ENCODE measurements around the gene PALLD. TPM values are rescaled to one million over a fixed set of nuclear protein-coding genes. Genes with fewer than 3 reads are reported as not detected.

The PALLD gene
- total RNA-seq, 1 experiment from 2014 or later = 23.7 TPM

DNA sequence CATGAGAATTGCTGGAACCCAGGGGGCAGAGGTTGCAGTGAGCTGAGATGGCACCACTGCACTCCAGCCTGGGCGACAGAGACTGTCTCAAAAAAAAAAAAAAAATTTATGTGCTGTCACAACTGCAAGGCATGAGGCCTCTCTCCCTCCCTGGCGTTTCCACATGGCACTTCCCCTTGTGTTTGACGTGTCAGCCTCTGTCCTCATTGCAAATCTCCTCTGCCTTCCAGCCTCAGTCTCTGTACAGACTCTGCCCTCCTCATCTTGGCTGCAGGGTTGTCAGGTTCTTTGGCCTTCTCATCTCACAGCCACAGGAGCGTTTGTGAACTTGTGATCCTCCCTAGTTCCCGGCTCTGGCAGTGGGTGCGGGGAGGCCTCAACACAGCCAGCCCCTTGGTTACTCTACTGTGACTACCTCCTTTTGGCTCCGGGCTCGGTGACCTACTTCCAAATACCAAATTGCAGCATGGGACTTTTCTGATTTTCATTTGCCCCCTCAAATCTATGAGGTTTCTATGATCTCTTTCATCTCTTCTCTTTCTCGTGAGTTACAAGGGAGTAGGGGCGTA is 263.2 kb downstream of the PALLD start:
- ATAC-seq = no peak
- ChIA-PET POLR2A (no interaction called here), CTCF (no interaction called here)
- H3K9me3 Mint-ChIP-seq = no peaks in the 10 kb centered on the region
- no peak for DNase-seq (ENCODE audit: low spot score)
- H3K4me1 Mint-ChIP-seq = no peaks in the 10 kb centered on the region
- H3K4me3 Mint-ChIP-seq = no peak overlapping the region
- no peaks in the 10 kb centered on the region for H3K36me3 Mint-ChIP-seq
- no peaks in the 10 kb centered on the region for H3K27me3 Mint-ChIP-seq (ENCODE audit: low read depth)
- TF ChIP-seq E2F4 (CRISPR knock-in tag; IDR thresholded peaks at IDR 0.05; ENCODE audit: borderline replicate concordance, low read depth) (no peak), JAZF1 (CRISPR knock-in tag; IDR thresholded peaks at IDR 0.05) (no peak), TEAD4 (CRISPR knock-in tag; IDR thresholded peaks at IDR 0.05) (no peak), TEAD1 (CRISPR knock-in tag; IDR thresholded peaks at IDR 0.05) (no peak), MAX (CRISPR knock-in tag; IDR thresholded peaks at IDR 0.05) (no peak), SOX15 (CRISPR knock-in tag; IDR thresholded peaks at IDR 0.05) (no peak), ZNF396 (CRISPR knock-in tag; IDR thresholded peaks at IDR 0.05; ENCODE audit: borderline replicate concordance) (no peak), FOXP1 (CRISPR knock-in tag; IDR thresholded peaks at IDR 0.05; ENCODE audit: borderline replicate concordance) (no peak), RORB (CRISPR knock-in tag; IDR thresholded peaks at IDR 0.05) (no peak), GTF2I (CRISPR knock-in tag; conservative IDR thresholded peaks at IDR 0.05) (no peak), CDX4 (CRISPR knock-in tag; IDR thresholded peaks at IDR 0.05; ENCODE audit: borderline replicate concordance) (no peak), SMAD3 (CRISPR knock-in tag; IDR thresholded peaks at IDR 0.05; ENCODE audit: borderline replicate concordance) (no peak), NR3C1 (CRISPR knock-in tag; conservative IDR thresholded peaks at IDR 0.05; ENCODE audit: low read depth) (no peak), NFE2L1 (CRISPR knock-in tag; IDR thresholded peaks at IDR 0.05) (no peak), E2F5 (CRISPR knock-in tag; IDR thresholded peaks at IDR 0.05) (no peak)
- TF ChIP-seq, protein P1, sequence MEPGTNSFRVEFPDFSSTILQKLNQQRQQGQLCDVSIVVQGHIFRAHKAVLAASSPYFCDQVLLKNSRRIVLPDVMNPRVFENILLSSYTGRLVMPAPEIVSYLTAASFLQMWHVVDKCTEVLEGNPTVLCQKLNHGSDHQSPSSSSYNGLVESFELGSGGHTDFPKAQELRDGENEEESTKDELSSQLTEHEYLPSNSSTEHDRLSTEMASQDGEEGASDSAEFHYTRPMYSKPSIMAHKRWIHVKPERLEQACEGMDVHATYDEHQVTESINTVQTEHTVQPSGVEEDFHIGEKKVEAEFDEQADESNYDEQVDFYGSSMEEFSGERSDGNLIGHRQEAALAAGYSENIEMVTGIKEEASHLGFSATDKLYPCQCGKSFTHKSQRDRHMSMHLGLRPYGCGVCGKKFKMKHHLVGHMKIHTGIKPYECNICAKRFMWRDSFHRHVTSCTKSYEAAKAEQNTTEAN (CRISPR knock-in tag; IDR thresholded peaks at IDR 0.05) = no peak
- TF ChIP-seq, protein P2, sequence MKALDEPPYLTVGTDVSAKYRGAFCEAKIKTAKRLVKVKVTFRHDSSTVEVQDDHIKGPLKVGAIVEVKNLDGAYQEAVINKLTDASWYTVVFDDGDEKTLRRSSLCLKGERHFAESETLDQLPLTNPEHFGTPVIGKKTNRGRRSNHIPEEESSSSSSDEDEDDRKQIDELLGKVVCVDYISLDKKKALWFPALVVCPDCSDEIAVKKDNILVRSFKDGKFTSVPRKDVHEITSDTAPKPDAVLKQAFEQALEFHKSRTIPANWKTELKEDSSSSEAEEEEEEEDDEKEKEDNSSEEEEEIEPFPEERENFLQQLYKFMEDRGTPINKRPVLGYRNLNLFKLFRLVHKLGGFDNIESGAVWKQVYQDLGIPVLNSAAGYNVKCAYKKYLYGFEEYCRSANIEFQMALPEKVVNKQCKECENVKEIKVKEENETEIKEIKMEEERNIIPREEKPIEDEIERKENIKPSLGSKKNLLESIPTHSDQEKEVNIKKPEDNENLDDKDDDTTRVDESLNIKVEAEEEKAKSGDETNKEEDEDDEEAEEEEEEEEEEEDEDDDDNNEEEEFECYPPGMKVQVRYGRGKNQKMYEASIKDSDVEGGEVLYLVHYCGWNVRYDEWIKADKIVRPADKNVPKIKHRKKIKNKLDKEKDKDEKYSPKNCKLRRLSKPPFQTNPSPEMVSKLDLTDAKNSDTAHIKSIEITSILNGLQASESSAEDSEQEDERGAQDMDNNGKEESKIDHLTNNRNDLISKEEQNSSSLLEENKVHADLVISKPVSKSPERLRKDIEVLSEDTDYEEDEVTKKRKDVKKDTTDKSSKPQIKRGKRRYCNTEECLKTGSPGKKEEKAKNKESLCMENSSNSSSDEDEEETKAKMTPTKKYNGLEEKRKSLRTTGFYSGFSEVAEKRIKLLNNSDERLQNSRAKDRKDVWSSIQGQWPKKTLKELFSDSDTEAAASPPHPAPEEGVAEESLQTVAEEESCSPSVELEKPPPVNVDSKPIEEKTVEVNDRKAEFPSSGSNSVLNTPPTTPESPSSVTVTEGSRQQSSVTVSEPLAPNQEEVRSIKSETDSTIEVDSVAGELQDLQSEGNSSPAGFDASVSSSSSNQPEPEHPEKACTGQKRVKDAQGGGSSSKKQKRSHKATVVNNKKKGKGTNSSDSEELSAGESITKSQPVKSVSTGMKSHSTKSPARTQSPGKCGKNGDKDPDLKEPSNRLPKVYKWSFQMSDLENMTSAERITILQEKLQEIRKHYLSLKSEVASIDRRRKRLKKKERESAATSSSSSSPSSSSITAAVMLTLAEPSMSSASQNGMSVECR (CRISPR knock-in tag; IDR thresholded peaks at IDR 0.05; ENCODE audit: borderline replicate concordance) = no peak
- TF ChIP-seq, protein P3, sequence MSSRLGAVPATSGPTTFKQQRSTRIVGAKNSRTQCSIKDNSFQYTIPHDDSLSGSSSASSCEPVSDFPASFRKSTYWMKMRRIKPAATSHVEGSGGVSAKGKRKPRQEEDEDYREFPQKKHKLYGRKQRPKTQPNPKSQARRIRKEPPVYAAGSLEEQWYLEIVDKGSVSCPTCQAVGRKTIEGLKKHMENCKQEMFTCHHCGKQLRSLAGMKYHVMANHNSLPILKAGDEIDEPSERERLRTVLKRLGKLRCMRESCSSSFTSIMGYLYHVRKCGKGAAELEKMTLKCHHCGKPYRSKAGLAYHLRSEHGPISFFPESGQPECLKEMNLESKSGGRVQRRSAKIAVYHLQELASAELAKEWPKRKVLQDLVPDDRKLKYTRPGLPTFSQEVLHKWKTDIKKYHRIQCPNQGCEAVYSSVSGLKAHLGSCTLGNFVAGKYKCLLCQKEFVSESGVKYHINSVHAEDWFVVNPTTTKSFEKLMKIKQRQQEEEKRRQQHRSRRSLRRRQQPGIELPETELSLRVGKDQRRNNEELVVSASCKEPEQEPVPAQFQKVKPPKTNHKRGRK (CRISPR knock-in tag; IDR thresholded peaks at IDR 0.05; ENCODE audit: borderline replicate concordance) = no peak
- TF ChIP-seq, protein P4, sequence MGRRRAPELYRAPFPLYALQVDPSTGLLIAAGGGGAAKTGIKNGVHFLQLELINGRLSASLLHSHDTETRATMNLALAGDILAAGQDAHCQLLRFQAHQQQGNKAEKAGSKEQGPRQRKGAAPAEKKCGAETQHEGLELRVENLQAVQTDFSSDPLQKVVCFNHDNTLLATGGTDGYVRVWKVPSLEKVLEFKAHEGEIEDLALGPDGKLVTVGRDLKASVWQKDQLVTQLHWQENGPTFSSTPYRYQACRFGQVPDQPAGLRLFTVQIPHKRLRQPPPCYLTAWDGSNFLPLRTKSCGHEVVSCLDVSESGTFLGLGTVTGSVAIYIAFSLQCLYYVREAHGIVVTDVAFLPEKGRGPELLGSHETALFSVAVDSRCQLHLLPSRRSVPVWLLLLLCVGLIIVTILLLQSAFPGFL (CRISPR knock-in tag; IDR thresholded peaks at IDR 0.05; ENCODE audit: borderline replicate concordance) = no peak
- H3K27ac Mint-ChIP-seq = no peak overlapping the region

All from WTC11 (cell line).